Activated naive CD8-positive, alpha-beta T cell treated with anti-CD3 and anti-CD28 coated beads, Interleukin-2, amount 10 ng/mL, durations not matched to agents 7 days and 5 days (primary cell): Measurements from ENCODE around the gene PIGZ. TPM values are rescaled to one million over a fixed set of nuclear protein-coding genes. Genes with fewer than 3 reads are reported as not detected.

ENCODE experiments used
- ATAC-seq: fragments of 150-1000 bp; cut with Tn5 transposase; one replicate; pipeline ENCODE4 v1.10.0; 2021; ENCODE audit warnings: low read depth, moderate library complexity
- POLR2A ChIA-PET: fragments of 350-600 bp; sonication (Branson Sonifier 250); formaldehyde crosslinking; loops from one replicate; lab custom pipeline; 2021; ENCODE audit warnings: antibody characterized with exemption; lab: Charles Lee
- DNase-seq: peaks from one replicate; pipeline ENCODE4 v3.0.0; 2021
- H3K27ac Mint-ChIP-seq: one replicate; pipeline ENCODE4 v1.8.0; 2022; ENCODE audit warnings: mild to moderate bottlenecking, mixed read lengths
- H3K27me3 Mint-ChIP-seq: one replicate; pipeline ENCODE4 v1.8.0; 2022; ENCODE audit warnings: mild to moderate bottlenecking, moderate library complexity, mixed read lengths
- H3K36me3 Mint-ChIP-seq: one replicate; pipeline ENCODE4 v1.8.0; 2021; ENCODE audit warnings: mild to moderate bottlenecking, mixed read lengths
- H3K4me1 Mint-ChIP-seq: one replicate; pipeline ENCODE4 v1.8.0; 2021; ENCODE audit warnings: mixed read lengths
- H3K4me3 Mint-ChIP-seq: one replicate; pipeline ENCODE4 v1.8.0; 2022; ENCODE audit warnings: mild to moderate bottlenecking, moderate library complexity, mixed read lengths
- H3K9me3 Mint-ChIP-seq: one replicate; pipeline ENCODE4 v1.8.0; 2021; ENCODE audit warnings: mixed read lengths
- total RNA-seq, 2 experiments: library from RNA; stranded (reverse); gene quantifications; one replicate each; pipeline ENCODE4 v1.2.3, GENCODE V29; 2021

PIGZ gene
- total RNA-seq, 2 experiments from 2014 or later: 1.4 TPM

- POLR2A ChIA-PET: no interaction called here
- DNase-seq (no peak), ATAC-seq (no peak)
- Mint-ChIP-seq H3K4me3 (no peak overlapping the region), H3K4me1 (peaks cover 9% of the 10 kb centered on the region), H3K27me3 (peaks cover 1% of the 10 kb centered on the region), H3K27ac (no peak overlapping the region), H3K36me3 (no peaks in the 10 kb centered on the region), H3K9me3 (no peaks in the 10 kb centered on the region)
Observed at GRCh38 chr3:197007296-197007940, 38.8 kb upstream of the PIGZ start.

- Mint-ChIP-seq H3K27ac (no peak overlapping the region), H3K4me1 (peaks cover 9% of the 10 kb centered on the region), H3K4me3 (no peak overlapping the region), H3K36me3 (no peaks in the 10 kb centered on the region), H3K27me3 (peaks cover 1% of the 10 kb centered on the region), H3K9me3 (no peaks in the 10 kb centered on the region)
- DNase-seq: no peak
- ATAC-seq: no peak
- POLR2A ChIA-PET: no interaction called here
Observed at GRCh38 chr3:197006860-197007259, 38.2 kb upstream of the PIGZ start.

- Mint-ChIP-seq H3K9me3 (no peaks in the 10 kb centered on the region), H3K36me3 (no peaks in the 10 kb centered on the region), H3K27ac (no peak overlapping the region), H3K4me1 (peaks cover 9% of the 10 kb centered on the region), H3K4me3 (no peak overlapping the region), H3K27me3 (peaks cover 1% of the 10 kb centered on the region)
- POLR2A ChIA-PET: no interaction called here
- ATAC-seq: no peak
- no peak for DNase-seq
Observed at GRCh38 chr3:197006446-197006845, 37.8 kb upstream of the PIGZ start.

GRCh38 chr3:197003461-197004385 lies 35.1 kb upstream of the PIGZ start:
- ATAC-seq: peak; percentile 27
- Mint-ChIP-seq H3K36me3 (no peaks in the 10 kb centered on the region), H3K9me3 (no peaks in the 10 kb centered on the region), H3K4me3 (peak overlapping the region; percentile 87), H3K4me1 (peaks cover 9% of the 10 kb centered on the region), H3K27me3 (peaks cover 1% of the 10 kb centered on the region), H3K27ac (peak overlapping the region; percentile 77)
- POLR2A ChIA-PET: interaction anchor here (0.7 kb wide), 1 partner anchor 19 kb away, joined by 3 read pairs; no protein-coding TSS in a partner anchor
- DNase-seq: peak; percentile 60

GRCh38 chr3:197002701-197003454 lies 34.2 kb upstream of the PIGZ start:
- POLR2A ChIA-PET: interaction anchor here (0.7 kb wide), 1 partner anchor 20 kb away, joined by 3 read pairs; no protein-coding TSS in a partner anchor

GRCh38 chr3:197001972-197002700 lies 33.5 kb upstream of the PIGZ start:
- Mint-ChIP-seq H3K27me3 (peaks cover 1% of the 10 kb centered on the region), H3K27ac (no peak overlapping the region), H3K4me3 (peak overlapping the region; percentile 65), H3K36me3 (no peaks in the 10 kb centered on the region), H3K4me1 (peaks cover 9% of the 10 kb centered on the region), H3K9me3 (no peaks in the 10 kb centered on the region)
- ATAC-seq: peak; percentile 1
- DNase-seq: no peak
- POLR2A ChIA-PET: no interaction called here

More at GRCh38 chr3:197002701-197003454, 34.2 kb upstream of the PIGZ start:
- peak; percentile 78 for ATAC-seq
- peaks cover 9% of the 10 kb centered on the region for H3K4me1 Mint-ChIP-seq
- H3K27me3 Mint-ChIP-seq: peaks cover 1% of the 10 kb centered on the region
- DNase-seq: peak; percentile 90
- no peak overlapping the region for H3K27ac Mint-ChIP-seq
- no peaks in the 10 kb centered on the region for H3K9me3 Mint-ChIP-seq
- H3K36me3 Mint-ChIP-seq: no peaks in the 10 kb centered on the region
- H3K4me3 Mint-ChIP-seq: no peak overlapping the region

GRCh38 chr3:197001106-197001971 lies 32.7 kb upstream of the PIGZ start:
- Mint-ChIP-seq H3K27ac (no peak overlapping the region), H3K36me3 (no peaks in the 10 kb centered on the region), H3K4me1 (peaks cover 9% of the 10 kb centered on the region), H3K9me3 (no peaks in the 10 kb centered on the region), H3K4me3 (peak overlapping the region; percentile 65), H3K27me3 (peaks cover 1% of the 10 kb centered on the region)
- no peak for ATAC-seq
- POLR2A ChIA-PET: interaction anchor here (0.6 kb wide), 1 partner anchor 388 kb away, joined by 6 read pairs; no protein-coding TSS in a partner anchor
- DNase-seq: peak; percentile 32

- no peak overlapping the region for H3K27ac Mint-ChIP-seq
Observed at GRCh38 chr3:197000211-197000610, 31.6 kb upstream of the PIGZ start.

GRCh38 chr3:196998966-196999760 lies 30.5 kb upstream of the PIGZ start:
- POLR2A ChIA-PET: no interaction called here
- Mint-ChIP-seq H3K4me1 (peaks cover 4% of the 10 kb centered on the region), H3K9me3 (no peaks in the 10 kb centered on the region), H3K27ac (no peak overlapping the region), H3K36me3 (no peaks in the 10 kb centered on the region), H3K4me3 (no peak overlapping the region), H3K27me3 (no peaks in the 10 kb centered on the region)
- DNase-seq: peak; percentile 24
- no peak for ATAC-seq

More at GRCh38 chr3:197000211-197000610, 31.6 kb upstream of the PIGZ start:
- ATAC-seq (no peak), DNase-seq (peak; percentile 20)
- Mint-ChIP-seq H3K4me3 (no peak overlapping the region), H3K27me3 (no peaks in the 10 kb centered on the region), H3K36me3 (no peaks in the 10 kb centered on the region), H3K4me1 (peaks cover 7% of the 10 kb centered on the region), H3K9me3 (no peaks in the 10 kb centered on the region)
- POLR2A ChIA-PET: no interaction called here

GRCh38 chr3:196997311-196997710 lies 28.7 kb upstream of the PIGZ start:
- Mint-ChIP-seq H3K4me3 (no peak overlapping the region), H3K36me3 (no peaks in the 10 kb centered on the region), H3K27ac (no peak overlapping the region), H3K27me3 (no peaks in the 10 kb centered on the region), H3K9me3 (no peaks in the 10 kb centered on the region), H3K4me1 (no peaks in the 10 kb centered on the region)
- DNase-seq (no peak), ATAC-seq (no peak)
- POLR2A ChIA-PET: no interaction called here

GRCh38 chr3:196996454-196997265 lies 28.0 kb upstream of the PIGZ start:
- POLR2A ChIA-PET: no interaction called here
- Mint-ChIP-seq H3K4me1 (no peaks in the 10 kb centered on the region), H3K9me3 (no peaks in the 10 kb centered on the region), H3K36me3 (no peaks in the 10 kb centered on the region), H3K27me3 (no peaks in the 10 kb centered on the region), H3K27ac (no peak overlapping the region), H3K4me3 (no peak overlapping the region)
- DNase-seq: peak; percentile 22
- ATAC-seq: no peak
